ENCODE results near the gene RPL36A. TPM values are rescaled to one million over a fixed set of nuclear protein-coding genes. Genes with fewer than 3 reads are reported as not detected.

The RPL36A gene
- polyA plus RNA-seq, 1 of the 3 experiments (the other 2 are of a cell fraction): 3,417 TPM

DNA sequence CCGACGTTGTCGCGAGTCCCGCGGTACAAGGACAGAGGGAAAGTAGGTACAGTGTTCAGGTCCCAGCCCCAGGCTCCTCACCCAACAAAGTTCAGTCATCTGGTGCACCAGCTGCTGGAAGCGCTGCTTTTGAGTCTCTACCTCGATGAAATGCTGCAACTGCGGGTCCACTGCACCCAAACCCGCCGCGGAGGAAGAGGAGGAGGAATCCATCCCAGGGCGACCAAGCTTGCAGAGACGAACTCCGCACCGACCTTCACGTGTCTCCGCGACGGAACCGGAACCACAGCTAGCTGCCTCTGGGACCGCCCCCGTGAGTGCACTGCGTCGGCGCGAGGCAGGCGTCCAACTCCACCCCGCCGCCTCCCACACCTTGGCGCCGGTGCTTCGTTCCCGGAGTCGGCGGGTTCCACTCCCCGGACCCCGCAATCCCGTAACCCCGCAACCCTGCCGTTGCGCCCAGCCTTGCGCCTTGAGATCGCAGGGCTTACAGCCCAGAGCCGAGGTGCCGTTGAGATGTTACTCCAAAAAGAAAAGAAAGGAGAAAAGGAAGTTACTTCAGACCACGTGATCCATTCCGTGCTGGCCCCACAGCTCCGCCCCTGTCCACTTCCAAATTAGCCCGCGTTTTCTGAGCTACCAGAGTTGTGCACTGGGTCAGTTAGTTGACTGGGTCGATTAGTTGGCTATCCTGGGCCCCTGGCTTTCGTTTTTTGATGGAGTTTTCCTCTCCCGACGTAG is 42.2 kb upstream of the RPL36A start, which contains the start of gene TIMM8A:
Gene TIMM8A, minus strand, starts transcription at position 291 of the 741 bp plus-strand sequence. Its CDS starts 78 bp downstream, at position 213.
- Histone ChIP-seq H3F3A (replicated peaks; ENCODE audit: insufficient read depth) (no peaks in the 10 kb centered on the region), H3K27me3 (ENCODE audit: insufficient read depth) (peaks cover 12% of the 10 kb centered on the region; the same call in 1 of the 2 replicates), H3K4me1 (ENCODE audit: control insufficient read depth in 1 of 2, insufficient read depth in 2 of 2, low read depth in 1 of 2, low read length in 1 of 2) (no peaks in the 10 kb centered on the region), H4K20me1 (ENCODE audit: insufficient read depth) (no peaks in the 10 kb centered on the region), H3K4me3 (ENCODE audit: low read depth in 2 of 2, low read length in 1 of 2) (peak within 1 kb of the TSS; percentile 60 to 82), H3K4me2 (peak within 1 kb of the TSS; percentile 80), H3K27ac (ENCODE audit: low read depth in 2 of 2, low read length in 1 of 2) (peak within 1 kb of the TSS; percentile 71 to 81), H3K9me3 (no peaks in the 10 kb centered on the region), H3K36me3 (replicated peaks in 1 of 2; ENCODE audit: control insufficient read depth in 1 of 2, insufficient read depth in 2 of 2, low read length in 1 of 2) (peaks cover 5 to 7% of the 10 kb centered on the region in 2 experiments), H3K9ac (peak within 1 kb of the TSS; percentile 85), H3K79me2 (ENCODE audit: insufficient read depth) (peaks cover 38% of the 10 kb centered on the region), H2AFZ (ENCODE audit: low read depth) (peak within 1 kb of the TSS; percentile 80), H3K9me2 (no peaks in the 10 kb centered on the region)
- ChIA-PET POLR2A (interaction anchor here (0.5 to 2.1 kb wide), 2 partner anchors 23 to 42 kb away, joined by 3 to 15 read pairs; partner anchors contain the start of gene RPL36A), CTCF (interaction anchor here (0.9 to 2.4 kb wide), 2 partner anchors 42 to 580 kb away, joined by 4 to 12 read pairs; partner anchors contain the start of gene RPL36A)
- DNase-seq: peak; percentile 84
- 8% methylated on average over 35 of the region's 55 CpGs for WGBS (ENCODE audit: low lambda C conversion rate)
- TF ChIP-seq, protein P1, sequence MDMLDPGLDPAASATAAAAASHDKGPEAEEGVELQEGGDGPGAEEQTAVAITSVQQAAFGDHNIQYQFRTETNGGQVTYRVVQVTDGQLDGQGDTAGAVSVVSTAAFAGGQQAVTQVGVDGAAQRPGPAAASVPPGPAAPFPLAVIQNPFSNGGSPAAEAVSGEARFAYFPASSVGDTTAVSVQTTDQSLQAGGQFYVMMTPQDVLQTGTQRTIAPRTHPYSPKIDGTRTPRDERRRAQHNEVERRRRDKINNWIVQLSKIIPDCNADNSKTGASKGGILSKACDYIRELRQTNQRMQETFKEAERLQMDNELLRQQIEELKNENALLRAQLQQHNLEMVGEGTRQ (IDR thresholded peaks at IDR 0.05; ENCODE audit: borderline replicate concordance, low read depth, low read length): no peak; the same call in 1 of the 2 replicates
- TF ChIP-seq YY1 (IDR thresholded peaks at IDR 0.05; ENCODE audit: low read depth) (no peak), MEF2A (IDR thresholded peaks at IDR 0.05; ENCODE audit: borderline replicate concordance, low read depth) (no peak), TAF1 (IDR thresholded peaks at IDR 0.05; ENCODE audit: borderline replicate concordance, low read depth, low read length) (no peak), NRF1 (IDR thresholded peaks at IDR 0.05; ENCODE audit: low read depth, low read length) (peak; percentile 67), SMC3 (IDR thresholded peaks at IDR 0.05; ENCODE audit: low read depth, low read length) (no peak), TEAD4 (IDR thresholded peaks at IDR 0.05; ENCODE audit: borderline replicate concordance, insufficient read depth) (no peak), JUND (IDR thresholded peaks at IDR 0.05) (no peak), GABPA (IDR thresholded peaks at IDR 0.05; ENCODE audit: low read depth) (peak; percentile 75), NFIC (IDR thresholded peaks at IDR 0.05; ENCODE audit: borderline replicate concordance) (peak; percentile 52; the same call in 1 of the 2 replicates), FOSL2 (IDR thresholded peaks at IDR 0.05; ENCODE audit: borderline replicate concordance, low read depth) (no peak), TCF12 (IDR thresholded peaks at IDR 0.05) (no peak), EZH2phosphoT487 (IDR thresholded peaks at IDR 0.05; ENCODE audit: borderline replicate concordance, low read depth) (no peak), GATA2 (CRISPR knock-in tag; IDR thresholded peaks at IDR 0.05) (no peak), EP300 (IDR thresholded peaks at IDR 0.05; ENCODE audit: borderline replicate concordance in 1 of 2, low read depth in 1 of 2, low read length in 1 of 2) (no peak), SIN3A (IDR thresholded peaks at IDR 0.05; ENCODE audit: borderline replicate concordance, low read depth, low read length) (0 out of 2 replicates have a peak, but pooled peaks have one; percentile 27), MXI1 (IDR thresholded peaks at IDR 0.05; ENCODE audit: low read depth, low read length) (peak; percentile 93)
- TF ChIP-seq, protein P2, sequence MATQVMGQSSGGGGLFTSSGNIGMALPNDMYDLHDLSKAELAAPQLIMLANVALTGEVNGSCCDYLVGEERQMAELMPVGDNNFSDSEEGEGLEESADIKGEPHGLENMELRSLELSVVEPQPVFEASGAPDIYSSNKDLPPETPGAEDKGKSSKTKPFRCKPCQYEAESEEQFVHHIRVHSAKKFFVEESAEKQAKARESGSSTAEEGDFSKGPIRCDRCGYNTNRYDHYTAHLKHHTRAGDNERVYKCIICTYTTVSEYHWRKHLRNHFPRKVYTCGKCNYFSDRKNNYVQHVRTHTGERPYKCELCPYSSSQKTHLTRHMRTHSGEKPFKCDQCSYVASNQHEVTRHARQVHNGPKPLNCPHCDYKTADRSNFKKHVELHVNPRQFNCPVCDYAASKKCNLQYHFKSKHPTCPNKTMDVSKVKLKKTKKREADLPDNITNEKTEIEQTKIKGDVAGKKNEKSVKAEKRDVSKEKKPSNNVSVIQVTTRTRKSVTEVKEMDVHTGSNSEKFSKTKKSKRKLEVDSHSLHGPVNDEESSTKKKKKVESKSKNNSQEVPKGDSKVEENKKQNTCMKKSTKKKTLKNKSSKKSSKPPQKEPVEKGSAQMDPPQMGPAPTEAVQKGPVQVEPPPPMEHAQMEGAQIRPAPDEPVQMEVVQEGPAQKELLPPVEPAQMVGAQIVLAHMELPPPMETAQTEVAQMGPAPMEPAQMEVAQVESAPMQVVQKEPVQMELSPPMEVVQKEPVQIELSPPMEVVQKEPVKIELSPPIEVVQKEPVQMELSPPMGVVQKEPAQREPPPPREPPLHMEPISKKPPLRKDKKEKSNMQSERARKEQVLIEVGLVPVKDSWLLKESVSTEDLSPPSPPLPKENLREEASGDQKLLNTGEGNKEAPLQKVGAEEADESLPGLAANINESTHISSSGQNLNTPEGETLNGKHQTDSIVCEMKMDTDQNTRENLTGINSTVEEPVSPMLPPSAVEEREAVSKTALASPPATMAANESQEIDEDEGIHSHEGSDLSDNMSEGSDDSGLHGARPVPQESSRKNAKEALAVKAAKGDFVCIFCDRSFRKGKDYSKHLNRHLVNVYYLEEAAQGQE (IDR thresholded peaks at IDR 0.05; ENCODE audit: low read depth, low read length): no peak
- TF ChIP-seq, protein P3, sequence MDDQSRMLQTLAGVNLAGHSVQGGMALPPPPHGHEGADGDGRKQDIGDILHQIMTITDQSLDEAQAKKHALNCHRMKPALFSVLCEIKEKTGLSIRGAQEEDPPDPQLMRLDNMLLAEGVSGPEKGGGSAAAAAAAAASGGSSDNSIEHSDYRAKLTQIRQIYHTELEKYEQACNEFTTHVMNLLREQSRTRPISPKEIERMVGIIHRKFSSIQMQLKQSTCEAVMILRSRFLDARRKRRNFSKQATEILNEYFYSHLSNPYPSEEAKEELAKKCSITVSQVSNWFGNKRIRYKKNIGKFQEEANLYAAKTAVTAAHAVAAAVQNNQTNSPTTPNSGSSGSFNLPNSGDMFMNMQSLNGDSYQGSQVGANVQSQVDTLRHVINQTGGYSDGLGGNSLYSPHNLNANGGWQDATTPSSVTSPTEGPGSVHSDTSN (IDR thresholded peaks at IDR 0.05): no peak
- TF ChIP-seq, protein P4, sequence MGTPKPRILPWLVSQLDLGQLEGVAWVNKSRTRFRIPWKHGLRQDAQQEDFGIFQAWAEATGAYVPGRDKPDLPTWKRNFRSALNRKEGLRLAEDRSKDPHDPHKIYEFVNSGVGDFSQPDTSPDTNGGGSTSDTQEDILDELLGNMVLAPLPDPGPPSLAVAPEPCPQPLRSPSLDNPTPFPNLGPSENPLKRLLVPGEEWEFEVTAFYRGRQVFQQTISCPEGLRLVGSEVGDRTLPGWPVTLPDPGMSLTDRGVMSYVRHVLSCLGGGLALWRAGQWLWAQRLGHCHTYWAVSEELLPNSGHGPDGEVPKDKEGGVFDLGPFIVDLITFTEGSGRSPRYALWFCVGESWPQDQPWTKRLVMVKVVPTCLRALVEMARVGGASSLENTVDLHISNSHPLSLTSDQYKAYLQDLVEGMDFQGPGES (IDR thresholded peaks at IDR 0.05; ENCODE audit: low read depth, low read length): no peak
- TF ChIP-seq, protein P5, sequence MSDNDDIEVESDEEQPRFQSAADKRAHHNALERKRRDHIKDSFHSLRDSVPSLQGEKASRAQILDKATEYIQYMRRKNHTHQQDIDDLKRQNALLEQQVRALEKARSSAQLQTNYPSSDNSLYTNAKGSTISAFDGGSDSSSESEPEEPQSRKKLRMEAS (IDR thresholded peaks at IDR 0.05; ENCODE audit: low read depth): peak; percentile 87
- TF ChIP-seq, protein P6, sequence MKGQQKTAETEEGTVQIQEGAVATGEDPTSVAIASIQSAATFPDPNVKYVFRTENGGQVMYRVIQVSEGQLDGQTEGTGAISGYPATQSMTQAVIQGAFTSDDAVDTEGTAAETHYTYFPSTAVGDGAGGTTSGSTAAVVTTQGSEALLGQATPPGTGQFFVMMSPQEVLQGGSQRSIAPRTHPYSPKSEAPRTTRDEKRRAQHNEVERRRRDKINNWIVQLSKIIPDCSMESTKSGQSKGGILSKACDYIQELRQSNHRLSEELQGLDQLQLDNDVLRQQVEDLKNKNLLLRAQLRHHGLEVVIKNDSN (IDR thresholded peaks at IDR 0.05; ENCODE audit: borderline replicate concordance, low read depth): peak; percentile 86

All from SK-N-SH (cell line).